HepG2 (cell line): ENCODE results near the gene LAMC3.

Experiments
- CREB1 ChIP-seq, 2 experiments: fragments of 450-650 bp in 1 of 2; IDR thresholded peaks; 2 replicates each; pipeline ENCODE4 v1.6.1; 2016 to 2017; ENCODE audit warnings: control low read depth in 1 of 2, mild to moderate bottlenecking in 1 of 2, missing compliant biosample characterization in 1 of 2, missing genetic modification characterization in 1 of 2
- CREB3 ChIP-seq: sonication (generic); formaldehyde crosslinking; IDR thresholded peaks from 2 replicates; pipeline ENCODE4 v1.5.0; 2020; ENCODE audit warnings: missing genetic modification reagents
- CTCF ChIP-seq: sonication (generic); formaldehyde crosslinking; IDR thresholded peaks from 2 replicates; pipeline ENCODE4 v1.5.0; 2020; ENCODE audit warnings: mild to moderate bottlenecking, missing genetic modification reagents, moderate library complexity
- EP300 ChIP-seq, 3 experiments: sonication (generic) in 1 of 3; formaldehyde crosslinking in 1 of 3; IDR thresholded peaks; 2 replicates each; pipeline versions ENCODE4 v1.5.1 to v1.6.1; 2011 to 2020; ENCODE audit warnings: low read depth in 2 of 3, low read length in 2 of 3, borderline replicate concordance in 1 of 3, improper control_type of control experiment in 1 of 3, mild to moderate bottlenecking in 1 of 3, missing genetic modification reagents in 1 of 3, moderate library complexity in 1 of 3
- NBN ChIP-seq: fragments of 450-650 bp; conservative IDR thresholded peaks from 2 replicates; pipeline ENCODE4 v1.6.1; 2017
- NCOA1 ChIP-seq: sonication (generic); formaldehyde crosslinking; IDR thresholded peaks from 2 replicates; pipeline ENCODE4 v1.9.0; 2021; ENCODE audit warnings: missing genetic modification reagents
- NCOA5 ChIP-seq: sonication (generic); formaldehyde crosslinking; IDR thresholded peaks from 2 replicates; pipeline ENCODE4 v1.4.0; 2020; ENCODE audit warnings: missing genetic modification reagents
- POLR2AphosphoS5 ChIP-seq: IDR thresholded peaks from 2 replicates; pipeline ENCODE4 v1.6.1; 2012; ENCODE audit warnings: low read depth, low read length
- TBP ChIP-seq: sonication (generic); formaldehyde crosslinking; IDR thresholded peaks from 2 replicates; pipeline ENCODE4 v1.5.0; 2020; ENCODE audit warnings: missing genetic modification reagents
- TOE1 ChIP-seq: sonication (generic); formaldehyde crosslinking; IDR thresholded peaks from 2 replicates; pipeline ENCODE4 v1.4.0; 2020; ENCODE audit warnings: mild to moderate bottlenecking, missing genetic modification reagents
- ZNF10 ChIP-seq: sonication (generic); formaldehyde crosslinking; IDR thresholded peaks from 2 replicates; pipeline ENCODE4 v1.4.0; 2020; ENCODE audit warnings: mild to moderate bottlenecking, low read depth, missing genetic modification reagents, borderline replicate concordance

GRCh38 chr9:131033269-131034224, 24.6 kb downstream of the LAMC3 start:
- no peak for TF ChIP-seq EP300 (IDR thresholded peaks at IDR 0.05; ENCODE audit: low read depth in 2 of 2, low read length in 2 of 2)
- TF ChIP-seq EP300 (CRISPR knock-in tag; IDR thresholded peaks at IDR 0.05; ENCODE audit: borderline replicate concordance): no peak
- TF ChIP-seq NCOA5 (CRISPR knock-in tag): no peak
- TF ChIP-seq TBP: no peak
- TF ChIP-seq ZNF10: no peak
- no peak for TF ChIP-seq TOE1 (CRISPR knock-in tag)
- no peak for TF ChIP-seq POLR2AphosphoS5
- no peak for TF ChIP-seq NCOA1
- TF ChIP-seq CREB1 (IDR thresholded peaks at IDR 0.05): no peak
- TF ChIP-seq CREB1 (CRISPR knock-in tag; IDR thresholded peaks at IDR 0.05): no peak
- no peak for TF ChIP-seq NBN
- TF ChIP-seq CREB3 (CRISPR knock-in tag): no peak
- no peak for TF ChIP-seq CTCF (CRISPR knock-in tag)
